GM12891 (cell line): ENCODE results near the gene CRTC3.

Experiments
- POLR2A ChIP-seq: IDR thresholded peaks from 2 replicates; pipeline ENCODE4 v1.6.1; 2011; ENCODE audit warnings: low read depth, low read length, control low read depth
- POLR2AphosphoS5 ChIP-seq: IDR thresholded peaks from 2 replicates; pipeline ENCODE4 v1.6.1; 2011; ENCODE audit warnings: low read depth, low read length, control low read depth
- SPI1 ChIP-seq: IDR thresholded peaks from 2 replicates; pipeline ENCODE4 v1.6.1; 2011; ENCODE audit warnings: low read depth, low read length, control low read depth
- TAF1 ChIP-seq: IDR thresholded peaks from 2 replicates; pipeline ENCODE4 v1.6.1; 2011; ENCODE audit warnings: low read depth, low read length, control low read depth

GRCh38 chr15:90667073-90667754 lies 137.5 kb downstream of the CRTC3 start:
- TF ChIP-seq POLR2A (no peak), TAF1 (no peak), POLR2AphosphoS5 (no peak), SPI1 (no peak)
